Activated T-helper 2 cell treated with anti-CD3 and anti-CD28 coated beads, Interferon-gamma antibody, Interleukin-2, Interleukin-4, amounts not matched to agents 10 μg/mL and 5 μg/mL and 100 μg/mL, durations not matched to agents 14 hours and 24 hours and 36 hours (primary cell): ENCODE results near the gene CLCN1. TPM values are rescaled to one million over a fixed set of nuclear protein-coding genes. Genes with fewer than 3 reads are reported as not detected.

Experiments
- DNase-seq: peaks from one replicate; pipeline ENCODE4 v3.0.0; 2021; ENCODE audit warnings: low spot score
- H3K27ac Mint-ChIP-seq: one replicate; pipeline ENCODE4 v1.8.0; 2021; ENCODE audit warnings: mixed read lengths
- H3K27me3 Mint-ChIP-seq: one replicate; pipeline ENCODE4 v1.8.0; 2021; ENCODE audit warnings: low read depth, mixed read lengths
- H3K36me3 Mint-ChIP-seq: one replicate; pipeline ENCODE4 v1.8.0; 2021; ENCODE audit warnings: low read depth, mixed read lengths
- H3K4me1 Mint-ChIP-seq: one replicate; pipeline ENCODE4 v1.8.0; 2021; ENCODE audit warnings: low read depth, mixed read lengths
- H3K4me3 Mint-ChIP-seq: one replicate; pipeline ENCODE4 v1.8.0; 2021; ENCODE audit warnings: low read depth, mild to moderate bottlenecking, moderate library complexity, mixed read lengths
- H3K9me3 Mint-ChIP-seq: one replicate; pipeline ENCODE4 v1.8.0; 2021; ENCODE audit warnings: mixed read lengths
- intact Hi-C: fragments of 100-400 bp; cut with micrococcal nuclease; formaldehyde crosslinking; loops from one replicate; pipeline ENCODE4 v1.15.1; 2023
- total RNA-seq: library from RNA; stranded (reverse); gene quantifications from 2 replicates; pipeline ENCODE4 v1.2.3, GENCODE V29; 2022

Gene CLCN1
- total RNA-seq, 1 donor from 2014 or later = not detected

DNA sequence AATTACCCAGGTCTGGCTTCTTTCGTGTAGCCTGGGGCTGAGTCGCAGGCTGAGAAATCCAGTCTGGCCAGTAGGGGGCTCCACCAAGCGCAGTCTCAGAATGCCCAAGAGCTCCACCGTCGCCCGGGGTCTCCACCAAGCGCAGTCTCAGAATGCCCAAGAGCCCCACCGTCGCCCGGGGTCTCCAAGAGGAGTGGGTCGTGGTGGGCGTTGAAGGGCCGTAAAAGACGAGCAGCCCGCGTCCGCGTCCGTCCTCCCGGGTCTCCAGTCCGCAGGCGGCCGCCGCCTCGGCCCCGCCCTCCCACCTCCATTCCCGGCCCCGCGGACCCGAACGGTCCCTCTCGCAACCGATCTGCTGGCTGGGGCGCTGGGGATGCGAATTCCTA, 64.3 kb downstream of the CLCN1 start:
- peak; percentile 81 for DNase-seq
- H3K27me3 Mint-ChIP-seq = no peaks in the 10 kb centered on the region
- intact Hi-C loops = loop anchor here (1.0 to 5.0 kb wide), 6 partner anchors 17 to 571 kb away; partner anchors contain the start of genes FAM131B and GSTK1
- peak overlapping the region; percentile 85 for H3K4me3 Mint-ChIP-seq
- no peaks in the 10 kb centered on the region for H3K9me3 Mint-ChIP-seq
- no peaks in the 10 kb centered on the region for H3K36me3 Mint-ChIP-seq
- H3K27ac Mint-ChIP-seq = peak overlapping the region; percentile 89
- H3K4me1 Mint-ChIP-seq = peaks cover 50% of the 10 kb centered on the region

DNA sequence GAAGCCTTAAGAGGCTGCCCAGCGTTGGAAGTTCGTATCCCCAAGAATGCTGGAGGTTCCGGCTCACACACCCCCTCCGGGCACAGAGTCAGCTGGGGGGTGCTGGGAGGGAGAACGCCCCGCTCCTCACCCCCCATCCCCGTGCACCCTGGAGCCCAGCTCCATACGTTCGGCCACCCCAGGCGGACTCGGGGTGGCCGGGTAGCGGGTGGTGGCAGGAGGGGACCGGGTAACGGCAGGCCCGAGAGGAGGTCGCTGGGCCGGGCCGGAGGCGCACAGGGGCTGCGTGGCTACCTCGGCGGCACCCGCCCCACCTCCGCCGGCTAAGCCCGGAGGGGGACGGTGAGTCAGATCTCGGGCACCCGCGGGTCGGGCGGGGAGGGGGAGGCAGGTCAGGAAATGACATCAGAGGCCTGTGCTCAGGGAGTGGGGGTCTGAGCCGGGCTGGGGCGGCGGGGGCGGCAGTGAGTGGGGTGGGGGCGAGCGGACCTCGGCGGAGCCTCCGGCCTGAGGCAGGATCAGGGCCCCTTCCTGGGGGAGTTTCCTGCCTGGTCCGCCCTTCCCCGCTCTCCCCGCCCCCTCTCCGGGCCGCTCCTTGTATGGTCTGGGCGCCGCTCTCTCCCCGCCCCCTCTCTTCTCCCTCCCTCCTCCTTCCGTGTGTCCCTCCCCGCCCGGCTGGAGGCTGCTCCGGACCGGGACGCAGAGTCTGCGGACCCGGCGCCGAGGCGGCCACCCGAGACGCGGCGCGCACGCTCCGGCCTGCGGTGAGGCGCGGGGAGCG, 64.9 kb downstream of the CLCN1 start, which contains the start of gene ZYX:
Gene ZYX (plus strand): TSS at position 700 of the 781 bp plus-strand sequence. CDS start 227 bp downstream, outside the sequence.
- Mint-ChIP-seq H3K27me3 (no peaks in the 10 kb centered on the region), H3K27ac (peak within 1 kb of the TSS; percentile 89), H3K9me3 (no peaks in the 10 kb centered on the region), H3K36me3 (no peaks in the 10 kb centered on the region), H3K4me1 (peaks cover 44% of the 10 kb centered on the region), H3K4me3 (peak within 1 kb of the TSS; percentile 85)
- DNase-seq = peak; percentile 84
- intact Hi-C loops = loop anchor here (1.0 to 5.0 kb wide), 8 partner anchors 18 to 572 kb away; partner anchors contain the start of genes CASP2, FAM131B and GSTK1

DNA sequence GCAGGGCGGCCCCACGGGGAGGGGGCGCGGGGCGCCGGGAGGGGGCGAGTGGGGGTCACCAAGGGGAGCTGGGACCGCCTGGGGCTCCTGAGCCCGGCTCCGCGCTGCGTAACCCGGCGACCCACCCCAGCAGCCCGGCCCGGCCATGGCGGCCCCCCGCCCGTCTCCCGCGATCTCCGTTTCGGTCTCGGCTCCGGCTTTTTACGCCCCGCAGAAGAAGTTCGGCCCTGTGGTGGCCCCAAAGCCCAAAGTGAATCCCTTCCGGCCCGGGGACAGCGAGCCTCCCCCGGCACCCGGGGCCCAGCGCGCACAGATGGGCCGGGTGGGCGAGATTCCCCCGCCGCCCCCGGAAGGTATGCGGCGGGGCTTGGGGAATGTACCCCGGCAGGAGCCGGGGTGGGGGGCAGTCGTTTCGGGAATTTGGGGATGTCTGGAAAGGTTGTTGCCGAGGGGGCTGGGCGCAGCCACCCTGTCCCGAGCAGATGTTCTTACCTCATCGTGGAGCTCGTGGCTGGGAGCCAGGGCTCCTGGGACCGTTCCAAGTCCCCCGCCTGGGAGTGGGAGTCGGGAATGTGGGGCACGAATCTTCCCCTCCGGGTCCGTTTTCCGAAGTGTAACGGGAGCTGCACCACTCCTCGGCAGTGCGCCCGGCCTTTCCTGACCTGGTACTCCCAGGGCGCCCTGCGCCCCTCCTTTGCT, 65.7 kb downstream of the CLCN1 start:
- DNase-seq = no peak

DNA sequence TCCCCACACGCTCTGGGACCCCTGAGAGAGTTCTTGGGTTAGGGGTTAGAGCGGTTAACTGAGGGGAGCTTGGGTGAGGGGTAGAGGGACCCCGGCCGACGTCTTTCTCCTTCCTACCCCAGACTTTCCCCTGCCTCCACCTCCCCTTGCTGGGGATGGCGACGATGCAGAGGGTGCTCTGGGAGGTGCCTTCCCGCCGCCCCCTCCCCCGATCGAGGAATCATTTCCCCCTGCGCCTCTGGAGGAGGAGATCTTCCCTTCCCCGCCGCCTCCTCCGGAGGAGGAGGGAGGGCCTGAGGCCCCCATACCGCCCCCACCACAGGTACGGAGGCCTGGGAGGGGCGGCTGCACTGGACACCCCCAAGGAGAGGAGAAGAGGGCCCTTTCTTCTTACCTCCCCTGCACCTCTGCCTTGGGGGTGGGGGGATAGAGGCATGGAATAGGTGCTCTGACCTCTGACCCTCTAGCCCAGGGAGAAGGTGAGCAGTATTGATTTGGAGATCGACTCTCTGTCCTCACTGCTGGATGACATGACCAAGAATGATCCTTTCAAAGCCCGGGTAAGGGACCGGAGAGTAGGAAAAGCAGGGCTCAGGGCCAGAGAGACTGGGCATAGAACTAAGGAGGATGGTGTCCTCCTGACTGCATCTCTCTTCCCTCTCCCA, 66.3 kb downstream of the CLCN1 start:
- H3K4me3 Mint-ChIP-seq = peak overlapping the region; percentile 68
- no peaks in the 10 kb centered on the region for H3K27me3 Mint-ChIP-seq
- DNase-seq = no peak
- no peak overlapping the region for H3K27ac Mint-ChIP-seq
- intact Hi-C loops = loop anchor here (5.0 kb wide), 2 partner anchors 75 to 120 kb away; partner anchors contain the start of gene GSTK1
- H3K36me3 Mint-ChIP-seq = no peaks in the 10 kb centered on the region
- H3K9me3 Mint-ChIP-seq = no peaks in the 10 kb centered on the region
- H3K4me1 Mint-ChIP-seq = peaks cover 31% of the 10 kb centered on the region

More for the DNA sequence above, 65.7 kb downstream of the CLCN1 start:
- H3K4me3 Mint-ChIP-seq = peak overlapping the region; percentile 68
- no peak overlapping the region for H3K27ac Mint-ChIP-seq
- peaks cover 37% of the 10 kb centered on the region for H3K4me1 Mint-ChIP-seq
- H3K9me3 Mint-ChIP-seq = no peaks in the 10 kb centered on the region
- no peaks in the 10 kb centered on the region for H3K27me3 Mint-ChIP-seq
- intact Hi-C loops = loop anchor here (1.0 to 5.0 kb wide), 7 partner anchors 19 to 573 kb away; partner anchors contain the start of genes CASP2, FAM131B and GSTK1
- H3K36me3 Mint-ChIP-seq = no peaks in the 10 kb centered on the region

DNA sequence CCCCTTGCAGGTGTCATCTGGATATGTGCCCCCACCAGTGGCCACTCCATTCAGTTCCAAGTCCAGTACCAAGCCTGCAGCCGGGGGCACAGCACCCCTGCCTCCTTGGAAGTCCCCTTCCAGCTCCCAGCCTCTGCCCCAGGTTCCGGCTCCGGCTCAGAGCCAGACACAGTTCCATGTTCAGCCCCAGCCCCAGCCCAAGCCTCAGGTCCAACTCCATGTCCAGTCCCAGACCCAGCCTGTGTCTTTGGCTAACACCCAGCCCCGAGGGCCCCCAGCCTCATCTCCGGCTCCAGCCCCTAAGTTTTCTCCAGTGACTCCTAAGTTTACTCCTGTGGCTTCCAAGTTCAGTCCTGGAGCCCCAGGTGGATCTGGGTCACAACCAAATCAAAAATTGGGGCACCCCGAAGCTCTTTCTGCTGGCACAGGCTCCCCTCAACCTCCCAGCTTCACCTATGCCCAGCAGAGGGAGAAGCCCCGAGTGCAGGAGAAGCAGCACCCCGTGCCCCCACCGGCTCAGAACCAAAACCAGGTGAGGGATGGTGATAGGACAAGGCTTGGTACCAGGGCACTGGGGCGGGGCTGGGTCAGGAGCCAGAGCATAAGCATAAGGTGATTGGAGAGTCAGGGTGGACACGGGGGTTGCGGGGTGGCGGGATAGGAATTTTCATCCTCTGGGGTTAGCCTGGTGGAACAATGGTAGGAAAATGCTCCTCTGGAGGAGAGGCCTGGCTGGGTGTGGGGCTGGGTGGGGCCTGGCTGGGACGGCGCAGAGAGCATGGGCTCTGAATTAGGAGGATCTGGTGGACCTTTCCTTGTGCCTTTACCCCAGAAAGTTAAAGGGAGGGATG, 67.1 kb downstream of the CLCN1 start:
- DNase-seq = no peak
- Mint-ChIP-seq H3K9me3 (no peaks in the 10 kb centered on the region), H3K4me3 (peak overlapping the region; percentile 68), H3K27me3 (no peaks in the 10 kb centered on the region), H3K36me3 (peaks cover 5% of the 10 kb centered on the region), H3K27ac (peak overlapping the region; percentile 45), H3K4me1 (peaks cover 29% of the 10 kb centered on the region)
- intact Hi-C loops = loop anchor here (5.0 kb wide), 2 partner anchors 76 to 121 kb away; partner anchors contain the start of gene GSTK1

DNA sequence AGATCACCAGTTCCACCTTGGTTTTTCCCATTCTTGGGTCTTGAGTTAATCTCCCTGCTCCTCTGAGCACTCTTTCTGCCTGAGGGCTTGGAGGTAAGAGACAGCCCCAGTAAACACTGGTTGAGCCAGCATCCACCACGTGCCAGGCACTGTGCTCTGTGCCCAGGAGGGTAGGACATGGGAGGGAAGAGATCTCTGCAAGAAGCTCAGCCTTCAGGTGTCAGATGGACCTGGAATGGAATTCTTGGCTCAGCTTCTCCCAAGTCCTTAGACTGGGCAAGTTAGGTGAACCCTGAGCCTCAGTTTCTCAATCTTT, 67.7 kb downstream of the CLCN1 start:
- no peaks in the 10 kb centered on the region for H3K27me3 Mint-ChIP-seq
- peaks cover 5% of the 10 kb centered on the region for H3K36me3 Mint-ChIP-seq
- peaks cover 23% of the 10 kb centered on the region for H3K4me1 Mint-ChIP-seq
- H3K9me3 Mint-ChIP-seq = no peaks in the 10 kb centered on the region
- no peak for DNase-seq
- intact Hi-C loops = loop anchor here (5.0 kb wide), 2 partner anchors 76 to 121 kb away; partner anchors contain the start of gene GSTK1
- no peak overlapping the region for H3K27ac Mint-ChIP-seq
- H3K4me3 Mint-ChIP-seq = no peak overlapping the region

DNA sequence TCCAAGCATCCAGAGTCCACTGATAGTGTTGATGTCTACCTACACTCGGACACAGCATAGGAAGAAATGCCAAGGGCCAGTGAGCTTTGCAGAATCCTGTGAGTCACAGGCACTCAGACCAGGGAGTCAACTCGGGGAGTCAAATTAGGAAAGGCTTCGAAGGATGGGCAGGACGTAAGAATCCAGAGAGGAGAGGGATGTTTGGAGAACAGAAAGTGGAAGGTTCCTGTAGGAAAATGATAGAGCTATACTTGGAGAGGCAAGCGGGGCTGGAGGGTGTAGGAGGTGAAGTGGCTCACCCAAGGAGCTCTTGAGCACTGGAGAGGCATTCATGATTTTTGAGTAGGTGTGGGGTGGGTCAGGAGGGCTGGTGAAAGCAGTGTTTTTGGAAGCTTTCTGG, 68.2 kb downstream of the CLCN1 start:
- intact Hi-C loops = loop anchor here (5.0 kb wide), 2 partner anchors 77 to 122 kb away; partner anchors contain the start of gene GSTK1
- no peak overlapping the region for H3K4me3 Mint-ChIP-seq
- H3K27ac Mint-ChIP-seq = no peak overlapping the region
- peaks cover 8% of the 10 kb centered on the region for H3K36me3 Mint-ChIP-seq
- H3K4me1 Mint-ChIP-seq = peaks cover 19% of the 10 kb centered on the region
- DNase-seq = no peak
- no peaks in the 10 kb centered on the region for H3K9me3 Mint-ChIP-seq
- no peaks in the 10 kb centered on the region for H3K27me3 Mint-ChIP-seq

DNA sequence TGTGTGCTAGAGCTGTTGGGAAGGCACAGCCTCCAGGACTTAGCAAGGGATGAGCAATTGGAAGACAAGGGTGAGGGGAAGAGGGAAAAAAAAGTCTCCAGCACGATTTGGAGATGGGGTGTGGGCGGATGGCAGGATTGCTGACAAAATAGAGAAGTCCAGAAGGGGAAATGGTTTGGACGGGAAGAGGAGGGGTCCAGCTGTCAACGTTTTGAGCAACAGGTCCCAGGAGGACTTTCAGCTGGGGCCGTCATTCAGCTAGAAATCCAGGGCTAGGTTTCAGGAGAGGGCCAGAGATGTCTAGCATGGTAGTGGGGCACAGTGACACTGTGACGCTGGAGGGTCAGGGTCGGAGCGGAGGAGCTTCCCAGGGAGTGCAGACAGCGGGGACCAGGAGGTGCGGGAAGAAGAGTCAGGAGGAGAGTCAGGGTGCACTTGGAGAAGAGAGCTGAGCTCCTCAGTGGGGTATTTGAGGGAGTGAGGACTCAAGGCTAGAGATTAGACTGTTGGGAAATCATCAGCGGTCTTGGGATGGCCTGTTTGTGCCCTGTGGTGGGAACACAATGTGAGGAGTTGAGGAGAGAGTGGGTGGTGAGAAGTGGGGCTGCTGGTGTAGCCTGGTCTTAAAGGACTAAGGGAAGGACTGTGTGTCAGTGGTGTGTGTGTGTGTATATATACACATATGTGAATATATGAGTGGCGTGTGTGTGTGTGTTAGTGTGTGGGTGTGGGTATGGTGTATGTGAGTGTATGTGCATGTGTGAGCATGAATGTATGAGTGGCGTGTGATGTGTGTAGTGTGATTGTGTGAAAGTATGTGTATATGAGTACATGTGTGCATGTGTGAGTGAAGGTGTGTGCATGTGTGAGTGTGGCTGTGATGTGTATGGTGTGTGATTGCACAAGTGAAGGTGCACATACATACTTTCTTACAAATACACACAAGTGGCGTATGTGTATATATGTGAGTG, 69.0 kb downstream of the CLCN1 start:
- Mint-ChIP-seq H3K27me3 (no peaks in the 10 kb centered on the region), H3K4me3 (no peak overlapping the region), H3K36me3 (peaks cover 16% of the 10 kb centered on the region), H3K4me1 (peaks cover 18% of the 10 kb centered on the region), H3K9me3 (no peaks in the 10 kb centered on the region), H3K27ac (no peak overlapping the region)
- intact Hi-C loops = loop anchor here (5.0 kb wide), 2 partner anchors 78 to 123 kb away; partner anchors contain the start of gene GSTK1
- DNase-seq = no peak

DNA sequence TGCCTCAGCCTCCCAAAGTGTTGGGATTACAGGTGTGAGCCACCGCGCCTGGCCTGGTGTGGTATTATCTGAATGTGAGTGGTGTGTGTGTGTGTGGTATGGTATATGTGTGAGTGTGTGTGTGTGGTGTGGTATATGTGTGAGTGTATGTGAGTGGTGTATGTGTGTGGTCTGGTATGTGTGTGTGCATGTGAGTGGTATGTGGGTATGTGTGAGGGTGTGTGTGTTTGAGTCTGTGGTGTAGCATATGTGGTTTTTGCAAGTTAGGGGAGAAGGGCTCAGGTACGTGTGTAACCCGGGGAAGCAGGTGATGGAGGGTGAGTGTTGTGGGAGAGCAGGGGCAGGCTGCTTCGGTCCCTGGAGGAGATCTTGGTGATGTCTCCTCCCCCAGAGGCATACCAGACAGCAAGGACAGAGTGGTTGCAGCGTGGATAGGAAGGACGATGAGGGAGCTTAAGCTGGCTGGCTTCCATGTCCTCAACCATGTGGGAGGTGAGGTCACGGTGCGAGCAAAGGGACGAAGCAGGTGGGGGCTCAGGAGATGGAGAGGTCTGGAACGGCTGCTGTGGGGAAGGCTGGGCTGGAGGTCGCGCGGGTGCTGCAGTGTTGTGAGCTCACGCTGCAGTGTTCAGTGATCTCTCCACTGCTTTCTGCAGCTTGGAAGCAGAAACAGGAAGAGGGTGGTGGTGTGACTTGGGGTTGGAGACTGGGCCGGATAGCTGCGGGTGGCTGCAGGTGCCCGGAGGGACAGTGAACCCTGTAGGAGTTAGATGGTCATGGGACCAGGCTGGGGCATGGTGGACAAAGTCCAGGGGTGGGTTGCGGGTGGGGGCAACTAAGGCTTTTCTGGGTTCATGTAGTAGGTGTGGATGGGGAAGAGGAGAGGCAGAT, 70.2 kb downstream of the CLCN1 start:
- H3K27me3 Mint-ChIP-seq = no peaks in the 10 kb centered on the region
- H3K9me3 Mint-ChIP-seq = no peaks in the 10 kb centered on the region
- peaks cover 25% of the 10 kb centered on the region for H3K36me3 Mint-ChIP-seq
- peaks cover 19% of the 10 kb centered on the region for H3K4me1 Mint-ChIP-seq
- intact Hi-C loops = loop anchor here (2.0 kb wide), 1 partner anchor 21 kb away; no protein-coding TSS in a partner anchor
- H3K27ac Mint-ChIP-seq = no peak overlapping the region
- DNase-seq = peak; percentile 40
- H3K4me3 Mint-ChIP-seq = no peak overlapping the region

DNA sequence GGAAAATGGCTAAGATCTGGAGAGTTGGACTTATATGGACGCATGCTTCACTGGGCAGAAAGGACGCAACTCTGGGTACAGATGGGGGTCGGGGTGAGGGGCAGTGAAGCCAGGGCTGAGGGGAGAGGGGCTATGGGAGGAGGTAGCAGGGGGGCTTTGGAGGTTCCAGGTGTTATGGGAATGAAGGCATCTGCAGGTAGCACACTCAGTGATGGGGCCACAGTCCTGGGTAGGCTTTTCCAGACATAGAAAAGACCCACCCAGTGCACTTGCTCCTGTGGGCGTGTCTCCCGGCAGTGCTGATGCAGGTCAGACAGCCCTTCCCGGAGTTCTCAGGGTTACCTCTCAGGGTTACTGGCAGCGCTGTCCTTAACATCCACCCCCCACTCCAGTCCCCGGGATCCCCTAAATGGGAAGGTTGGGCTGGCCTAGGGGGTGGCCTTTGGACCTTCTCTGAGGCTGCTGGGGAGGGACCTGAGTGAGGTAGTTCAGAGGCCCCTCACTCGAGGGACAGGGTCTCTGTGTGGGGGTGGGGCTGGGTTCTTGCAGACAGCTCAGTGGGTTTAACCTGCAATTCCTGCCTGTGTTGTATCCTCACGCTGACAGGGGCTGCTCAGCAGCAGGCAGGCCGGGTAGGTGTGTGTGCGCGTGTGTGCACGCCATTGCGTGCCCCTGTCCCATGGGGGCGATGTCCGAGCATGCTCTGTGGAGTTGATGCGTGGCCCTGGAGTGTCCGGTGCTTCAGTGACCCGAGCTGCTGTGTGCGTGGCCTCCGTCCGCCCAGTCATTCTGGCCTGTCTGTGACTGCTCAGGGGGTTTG, 71.5 kb downstream of the CLCN1 start:
- Mint-ChIP-seq H3K27me3 (no peaks in the 10 kb centered on the region), H3K4me3 (no peak overlapping the region), H3K27ac (no peak overlapping the region), H3K9me3 (no peaks in the 10 kb centered on the region), H3K4me1 (peaks cover 18% of the 10 kb centered on the region), H3K36me3 (peaks cover 30% of the 10 kb centered on the region)
- no peak for DNase-seq
- intact Hi-C loops = loop anchor here (2.0 kb wide), 1 partner anchor 19 kb away; no protein-coding TSS in a partner anchor
